Hepatocyte (in vitro differentiated cells): ENCODE results near the gene PRAMEF1.

Experiments
- CTCF ChIP-seq: fragments of 200-600 bp; sonication (generic); IDR thresholded peaks from 2 replicates; pipeline ENCODE4 v1.5.1; 2016; ENCODE audit warnings: antibody characterized with exemption, mild to moderate bottlenecking; ENCODE audit not compliant: poor library complexity
- EZH2phosphoT487 ChIP-seq: fragments of 200-600 bp; sonication (generic); IDR thresholded peaks from one replicate; pipeline ENCODE4 v1.6.1; 2018; ENCODE audit warnings: antibody characterized with exemption, mild to moderate bottlenecking, low read depth, moderate library complexity; ENCODE audit not compliant: unreplicated experiment, severe bottlenecking

- no peak for TF ChIP-seq CTCF
- TF ChIP-seq EZH2phosphoT487, result no peak
Measured at GRCh38 chr1:12773438-12773837, 17.8 kb upstream of the PRAMEF1 start, which contains the start of gene PRAMEF12.
